HG02840 (cell line): ENCODE results near the gene CEMIP2.

ENCODE experiments used
- ATAC-seq: cut with Tn5 transposase; IDR thresholded peaks from one replicate; pipeline ENCODE4 v1.9.1; 2021; ENCODE audit warnings: mild to moderate bottlenecking, moderate library complexity, moderate number of reproducible peaks; ENCODE audit not compliant: unreplicated experiment, low FRiP score

CEMIP2 gene

GRCh38 chr9:71748280-71748743 is 20.0 kb downstream of the CEMIP2 start:
- ATAC-seq: no peak

GRCh38 chr9:71747576-71747975 is 20.7 kb downstream of the CEMIP2 start:
- no peak for ATAC-seq

- no peak for ATAC-seq
Observed at GRCh38 chr9:71746758-71747125, 21.6 kb downstream of the CEMIP2 start.

- no peak for ATAC-seq
Observed at GRCh38 chr9:71746023-71746757, 22.1 kb downstream of the CEMIP2 start.

GRCh38 chr9:71744754-71745521 is 23.4 kb downstream of the CEMIP2 start:
- ATAC-seq: no peak

GRCh38 chr9:71743882-71744281 is 24.4 kb downstream of the CEMIP2 start:
- no peak for ATAC-seq

GRCh38 chr9:71743217-71743705 is 25.1 kb downstream of the CEMIP2 start:
- ATAC-seq: no peak

- ATAC-seq: no peak
Observed at GRCh38 chr9:71742703-71743102, 25.6 kb downstream of the CEMIP2 start.

GRCh38 chr9:71741926-71742648 is 26.2 kb downstream of the CEMIP2 start:
- ATAC-seq: no peak

- no peak for ATAC-seq
Observed at GRCh38 chr9:71740199-71740598, 28.1 kb downstream of the CEMIP2 start.

- no peak for ATAC-seq
Observed at GRCh38 chr9:71737455-71737854, 30.9 kb downstream of the CEMIP2 start.

- ATAC-seq: no peak
Observed at GRCh38 chr9:71736236-71736635, 32.1 kb downstream of the CEMIP2 start.

- ATAC-seq: no peak
Observed at GRCh38 chr9:71734950-71735349, 33.4 kb downstream of the CEMIP2 start.

GRCh38 chr9:71733176-71733575 is 35.1 kb downstream of the CEMIP2 start:
- no peak for ATAC-seq

GRCh38 chr9:71729816-71730526 is 38.3 kb downstream of the CEMIP2 start:
- ATAC-seq: no peak

- ATAC-seq: no peak
Observed at GRCh38 chr9:71726723-71727122, 41.6 kb downstream of the CEMIP2 start.

- ATAC-seq: no peak
Observed at GRCh38 chr9:71725590-71726338, 42.5 kb downstream of the CEMIP2 start.

GRCh38 chr9:71721855-71722254 is 46.5 kb downstream of the CEMIP2 start:
- no peak for ATAC-seq

GRCh38 chr9:71719562-71719961 is 48.8 kb downstream of the CEMIP2 start:
- ATAC-seq: no peak

GRCh38 chr9:71719088-71719487 is 49.2 kb downstream of the CEMIP2 start:
- no peak for ATAC-seq
